H1 (cell line): ENCODE measurements around the gene TBC1D22A. TPM values are rescaled to one million over a fixed set of nuclear protein-coding genes. Genes with fewer than 3 reads are reported as not detected.

Experiments
- CTCF ChIA-PET: fragments of 300-600 bp; sonication (Branson Sonifier 250); formaldehyde crosslinking; loops from one replicate; lab custom pipeline; 2021; ENCODE audit not compliant: partially characterized antibody; lab: Charles Lee
- POLR2A ChIA-PET: fragments of 300-600 bp; sonication (Branson Sonifier 250); formaldehyde crosslinking; loops from one replicate; lab custom pipeline; 2021; ENCODE audit warnings: inconsistent platforms; ENCODE audit not compliant: partially characterized antibody; lab: Charles Lee
- DNase-seq, 2 experiments: peaks; one replicate each; pipeline versions ENCODE4 v3.0.0 to v3.0.0-alpha.2; 2010 to 2022; ENCODE audit warnings: low spot score in 2 of 2, low read depth in 1 of 2, mixed read lengths in 1 of 2
- FAIRE-seq: peaks from 2 replicates; lab custom pipeline; 2011; peaks lifted over from hg19 to GRCh38; lab: Jason Lieb, UNC
- H2AFZ ChIP-seq: 2 replicates; pipeline ENCODE4 v1.8.1; 2012; ENCODE audit warnings: low read length, inconsistent platforms
- H2AK5ac ChIP-seq: 2 replicates; pipeline ENCODE4 v1.6.1; 2013; ENCODE audit warnings: low read depth, low read length
- H2BK120ac ChIP-seq: replicated peaks from 2 replicates; pipeline ENCODE3; 2013; ENCODE audit warnings: low read depth, low read length, inconsistent platforms
- H2BK12ac ChIP-seq: 2 replicates; pipeline ENCODE4 v1.6.1; 2013; ENCODE audit warnings: low read depth, low read length
- H2BK15ac ChIP-seq: 2 replicates; pipeline ENCODE4 v1.6.1; 2013; ENCODE audit warnings: low read length
- H2BK20ac ChIP-seq: 2 replicates; pipeline ENCODE4 v1.6.1; 2013; ENCODE audit warnings: low read length
- H2BK5ac ChIP-seq: 2 replicates; pipeline ENCODE4 v1.6.1; 2013; ENCODE audit warnings: low read depth, low read length
- H3K14ac ChIP-seq: 2 replicates; pipeline ENCODE4 v1.6.1; 2013; ENCODE audit warnings: inconsistent platforms; ENCODE audit not compliant: insufficient read length
- H3K18ac ChIP-seq: 2 replicates; pipeline ENCODE4 v1.6.1; 2013; ENCODE audit warnings: low read length; ENCODE audit errors: extremely low read depth
- H3K23ac ChIP-seq: 2 replicates; pipeline ENCODE4 v1.6.1; 2013; ENCODE audit warnings: inconsistent platforms; ENCODE audit not compliant: insufficient read length
- H3K23me2 ChIP-seq: 2 replicates; pipeline ENCODE4 v1.6.1; 2013; ENCODE audit warnings: low read depth, low read length
- H3K27ac ChIP-seq: 2 replicates; pipeline ENCODE4 v1.6.1; 2011; ENCODE audit warnings: low read depth, low read length, inconsistent platforms
- H3K27me3 ChIP-seq, 4 experiments: replicated peaks in 1 of 4; 1 replicate in 1 of 4; 2 replicates in 3 of 4; pipeline versions ENCODE4 v1.6.1 to v1.8.1; 2011 to 2013; ENCODE audit warnings: low read length in 3 of 4, mild to moderate bottlenecking in 3 of 4, inconsistent platforms in 2 of 4, mixed read lengths in 2 of 4, moderate library complexity in 1 of 4; ENCODE audit not compliant: control insufficient read depth in 3 of 4, insufficient read depth in 3 of 4; ENCODE audit errors: extremely low read depth in 1 of 4
- H3K36me3 ChIP-seq, 4 experiments: 2 replicates each; pipeline versions ENCODE4 v1.6.1 to v1.8.1; 2011 to 2013; ENCODE audit warnings: mild to moderate bottlenecking in 4 of 4, low read length in 3 of 4, moderate library complexity in 2 of 4, control low read depth in 1 of 4, inconsistent platforms in 1 of 4; ENCODE audit not compliant: insufficient read depth in 4 of 4, control insufficient read depth in 2 of 4
- H3K4ac ChIP-seq: replicated peaks from 2 replicates; pipeline ENCODE3; 2013; ENCODE audit warnings: low read length, low read depth, mixed read lengths, inconsistent platforms; ENCODE audit not compliant: insufficient read length
- H3K4me1 ChIP-seq, 4 experiments: replicated peaks in 1 of 4; 1 replicate in 1 of 4; 2 replicates in 3 of 4; pipeline versions ENCODE4 v1.6.1 to v1.8.1; 2011 to 2013; ENCODE audit warnings: low read length in 3 of 4, inconsistent platforms in 2 of 4, mixed read lengths in 1 of 4; ENCODE audit not compliant: insufficient read depth in 4 of 4, control insufficient read depth in 3 of 4
- H3K4me2 ChIP-seq, 2 experiments: 2 replicates each; pipeline versions ENCODE4 v1.6.1 to v1.8.1; 2011 to 2013; ENCODE audit warnings: low read depth in 2 of 2, low read length in 2 of 2, control low read depth in 1 of 2, inconsistent platforms in 1 of 2, mild to moderate bottlenecking in 1 of 2; ENCODE audit not compliant: insufficient read depth in 1 of 2
- H3K4me3 ChIP-seq, 4 experiments: fragments of 200-600, 300-600 bp in 1 of 4; sonication (generic), shearing (Covaris generic), sonication (Bioruptor Twin) in 1 of 4; 2 replicates each; pipeline versions ENCODE4 v1.5.1 to v1.8.1; 2011 to 2016; ENCODE audit warnings: low read length in 4 of 4, low read depth in 3 of 4, control low read depth in 2 of 4, inconsistent platforms in 2 of 4, mild to moderate bottlenecking in 2 of 4, mixed read lengths in 1 of 4, moderate library complexity in 1 of 4; ENCODE audit not compliant: insufficient read depth in 2 of 4; ENCODE audit errors: extremely low read depth in 1 of 4
- H3K56ac ChIP-seq: replicated peaks from 2 replicates; pipeline ENCODE3; 2013; ENCODE audit warnings: low read depth, mild to moderate bottlenecking, mixed read lengths, low read length, inconsistent platforms; ENCODE audit not compliant: insufficient read length
- H3K79me1 ChIP-seq: 2 replicates; pipeline ENCODE4 v1.6.1; 2013; ENCODE audit warnings: low read depth, low read length, control low read depth
- H3K79me2 ChIP-seq, 2 experiments: 2 replicates each; pipeline versions ENCODE4 v1.6.1 to v1.8.1; 2012 to 2013; ENCODE audit warnings: low read length in 2 of 2, mild to moderate bottlenecking in 2 of 2, inconsistent platforms in 1 of 2; ENCODE audit not compliant: insufficient read depth in 2 of 2, control insufficient read depth in 1 of 2
- H3K9ac ChIP-seq, 4 experiments: replicated peaks in 1 of 4; 1 replicate in 1 of 4; 2 replicates in 3 of 4; pipeline versions ENCODE4 v1.6.1 to v1.8.1; 2011 to 2013; ENCODE audit warnings: low read depth in 3 of 4, low read length in 3 of 4, control low read depth in 2 of 4, mild to moderate bottlenecking in 2 of 4, moderate library complexity in 2 of 4, inconsistent platforms in 1 of 4; ENCODE audit errors: extremely low read depth in 1 of 4
- H3K9me3 ChIP-seq, 2 experiments: 2 replicates each; pipeline versions ENCODE4 v1.6.1 to v1.8.1; 2012 to 2013; ENCODE audit warnings: mild to moderate bottlenecking in 2 of 2, moderate library complexity in 2 of 2, control low read depth in 1 of 2, inconsistent platforms in 1 of 2, low read depth in 1 of 2, low read length in 1 of 2, mixed read lengths in 1 of 2; ENCODE audit not compliant: insufficient read depth in 2 of 2
- H4K20me1 ChIP-seq, 2 experiments: replicated peaks in 1 of 2; 2 replicates each; pipeline versions ENCODE3 to v1.8.1; 2011 to 2013; ENCODE audit warnings: inconsistent platforms in 2 of 2, low read length in 2 of 2, mild to moderate bottlenecking in 1 of 2; ENCODE audit not compliant: insufficient read depth in 2 of 2, control insufficient read depth in 1 of 2
- H4K5ac ChIP-seq: 2 replicates; pipeline ENCODE4 v1.6.1; 2013; ENCODE audit warnings: low read length, low read depth, mixed read lengths, inconsistent platforms; ENCODE audit not compliant: insufficient read length
- H4K8ac ChIP-seq: 2 replicates; pipeline ENCODE4 v1.8.0; 2013; ENCODE audit warnings: mild to moderate bottlenecking, moderate library complexity, low read length, inconsistent platforms; ENCODE audit not compliant: insufficient read depth; ENCODE audit errors: extremely low read depth
- H4K91ac ChIP-seq: replicated peaks from 2 replicates; pipeline ENCODE3; 2013; ENCODE audit warnings: low read length, mixed read lengths, inconsistent platforms; ENCODE audit not compliant: insufficient read length
- BCL11A ChIP-seq, 2 experiments: IDR thresholded peaks; one replicate each; pipeline ENCODE4 v1.6.1; 2011; ENCODE audit warnings: low read depth in 2 of 2, low read length in 2 of 2, mild to moderate bottlenecking in 2 of 2
- CHD2 ChIP-seq: IDR thresholded peaks from 2 replicates; pipeline ENCODE4 v1.6.1; 2012; ENCODE audit warnings: low read length, improper control_type of control experiment
- CREB1 ChIP-seq: IDR thresholded peaks from 2 replicates; pipeline ENCODE4 v1.6.1; 2012; ENCODE audit warnings: inconsistent platforms
- HDAC2 ChIP-seq, 2 experiments: fragments of 300-600 bp in 1 of 2; sonication (generic) in 1 of 2; IDR thresholded peaks; 2 replicates each; pipeline ENCODE4 v1.6.1; 2011 to 2012; ENCODE audit warnings: low read depth in 2 of 2, low read length in 2 of 2, mild to moderate bottlenecking in 2 of 2, moderate library complexity in 2 of 2, borderline replicate concordance in 1 of 2, inconsistent platforms in 1 of 2
- SAP30 ChIP-seq: fragments of 300-600 bp; sonication (generic); IDR thresholded peaks from 2 replicates; pipeline ENCODE4 v1.7.1; 2012; ENCODE audit warnings: low read length, moderate library complexity, mild to moderate bottlenecking, inconsistent platforms; ENCODE audit not compliant: insufficient read depth, insufficient replicate concordance
- SP2 ChIP-seq: IDR thresholded peaks from 2 replicates; pipeline ENCODE4 v1.6.1; 2012; ENCODE audit warnings: mild to moderate bottlenecking, low read length, inconsistent platforms
- TBP ChIP-seq: IDR thresholded peaks from 2 replicates; pipeline ENCODE4 v1.6.1; 2011; ENCODE audit warnings: low read depth, low read length, improper control_type of control experiment
- ZNF274 ChIP-seq: IDR thresholded peaks from 2 replicates; pipeline ENCODE4 v1.7.0; 2012; ENCODE audit warnings: low read length, borderline replicate concordance; ENCODE audit errors: extremely low read depth
- WGBS, 2 experiments: shearing (Covaris generic) in 1 of 2; methylation state at CpG; one replicate each; pipeline versions ENCODE4 v1.1.6 to v1.1.7; 2013 to 2015; ENCODE audit warnings: low lambda C conversion rate in 2 of 2, mixed read lengths in 2 of 2, inconsistent platforms in 1 of 2, low coverage in 1 of 2, missing lambda C conversion rate in 1 of 2; ENCODE audit not compliant: insufficient replicate concordance in 2 of 2, insufficient coverage in 1 of 2, insufficient read length in 1 of 2; ENCODE audit errors: extremely low coverage in 1 of 2, missing lambda C conversion rate in 1 of 2; 5-methylcytosine and 5-hydroxymethylcytosine counted together
- polyA plus RNA-seq, 7 experiments: library from polyadenylated mRNA; depleted of rRNA in 3 of 7; stranded (reverse) in 5 of 7; unstranded in 2 of 7; fragments of >200 nt in 5 of 7; fragments of 200-250 nt in 2 of 7; gene quantifications; 1 replicate in 5 of 7; 2 replicates in 1 of 7; 4 replicates in 1 of 7; pipeline versions ENCODE4 v1.2.1 to v1.2.3, GENCODE V29; 2011 to 2013; ENCODE audit warnings: missing spikeins in 2 of 7, mixed read lengths in 2 of 7
- total RNA-seq: library from RNA; stranded (reverse); fragmentation: NEBNext Ultra II Directional; extraction: Animal tissue kit (Norgen Biotek cat#: 25700); gene quantifications from 2 replicates; pipeline ENCODE4 v1.2.1, GENCODE V29; 2021

TBC1D22A gene
- total and polyA plus RNA-seq, 2 of the 8 experiments (the other 6 are each of a cell fraction or from before 2014, with no cell fraction given), result 11.9 to 18.4 TPM

DNA sequence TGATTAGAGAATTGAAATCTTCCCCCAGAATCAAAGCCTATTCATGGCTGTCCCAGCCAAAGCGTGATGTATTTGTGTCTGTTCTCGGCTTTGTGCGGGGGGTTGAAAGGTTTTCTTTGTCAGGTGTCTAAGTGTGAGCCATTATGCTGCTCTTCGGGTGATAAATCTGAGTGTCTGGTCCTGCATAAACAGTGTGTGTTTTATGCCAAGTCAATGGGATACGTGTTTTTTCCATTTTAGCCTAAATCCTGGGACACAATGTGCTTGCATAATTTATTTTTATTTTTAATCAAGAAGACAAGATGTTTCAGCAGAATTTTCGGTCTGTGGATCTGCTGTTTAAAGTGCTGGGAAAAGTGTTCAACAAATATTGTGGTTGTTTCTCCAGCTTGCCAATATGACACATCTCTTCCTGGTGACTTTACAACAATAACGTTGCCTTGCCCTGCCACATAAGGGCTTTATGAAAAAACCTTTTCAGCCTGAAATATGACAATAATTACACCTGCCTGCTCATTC lies 267.8 kb downstream of the TBC1D22A start:
- Histone ChIP-seq H3K14ac (no peak overlapping the region), H3K23ac (no peak overlapping the region), H3K23me2 (0 out of 2 replicates have a peak, but pooled peaks cover 2% of the 10 kb centered on the region), H2BK120ac (no peak overlapping the region), H2BK5ac (no peak overlapping the region), H4K91ac (no peak overlapping the region), H2AFZ (no peak overlapping the region), H2BK12ac (no peak overlapping the region), H3K79me2 (no peaks in the 10 kb centered on the region), H3K18ac (no peak overlapping the region), H3K27ac (no peak overlapping the region), H3K36me3 (no peaks in the 10 kb centered on the region), H3K9ac (no peak overlapping the region), H2AK5ac (no peak overlapping the region), H2BK15ac (no peak overlapping the region), H3K4me2 (no peak overlapping the region), H3K56ac (no peak overlapping the region), H2BK20ac (no peak overlapping the region), H3K4ac (no peak overlapping the region), H4K5ac (no peak overlapping the region), H3K4me3 (no peak overlapping the region), H3K4me1 (peaks cover 6 to 23% (median 8%) of the 10 kb centered on the region in 4 experiments; a peak in 6 of 7 replicates), H4K20me1 (peaks cover 2 to 3% of the 10 kb centered on the region in 2 experiments), H3K79me1 (peaks cover 7% of the 10 kb centered on the region), H3K27me3 (peaks cover 0 to 6% (median 2%) of the 10 kb centered on the region in 4 experiments; a peak in 3 of 7 replicates), H3K9me3 (no peaks in the 10 kb centered on the region), H4K8ac (no peak overlapping the region)
- ChIA-PET POLR2A (no interaction called here), CTCF (interaction anchor here (3.6 kb wide), 1 partner anchor 18 kb away, joined by 16 read pairs; no protein-coding TSS in a partner anchor)
- 83% methylated on average over 7 of the region's 7 CpGs; no CpG with 5 or more reads in 1 of the 2 experiments for WGBS, 2 experiments
- FAIRE-seq (no peak), DNase-seq (no peak)
- no peak for TF ChIP-seq SP2
- TF ChIP-seq BCL11A (IDR thresholded peaks at IDR 0.05; ENCODE audit: low read depth in 2 of 2, low read length in 2 of 2), result no peak
- no peak for TF ChIP-seq CHD2
- no peak for TF ChIP-seq HDAC2 (IDR thresholded peaks at IDR 0.05; ENCODE audit: borderline replicate concordance in 1 of 2, low read depth in 2 of 2, low read length in 2 of 2)
- no peak for TF ChIP-seq SAP30
- no peak for TF ChIP-seq CREB1
- no peak for TF ChIP-seq TBP
- TF ChIP-seq ZNF274, result no peak
